HG03025 (cell line): Measurements from ENCODE around the gene CFAP46.

Experiments used
- ATAC-seq: cut with Tn5 transposase; IDR thresholded peaks from one replicate; pipeline ENCODE4 v1.9.1; 2021; ENCODE audit warnings: mild to moderate bottlenecking, moderate library complexity; ENCODE audit not compliant: unreplicated experiment, low FRiP score

The CFAP46 gene

GRCh38 chr10:132918617-132919373 is 23.6 kb downstream of the CFAP46 start:
- ATAC-seq = no peak

GRCh38 chr10:132918264-132918616 is 24.1 kb downstream of the CFAP46 start:
- no peak for ATAC-seq

GRCh38 chr10:132916956-132917666 is 25.3 kb downstream of the CFAP46 start:
- ATAC-seq = no peak

- ATAC-seq = no peak
These were observed 25.9 kb downstream of the CFAP46 start for GRCh38 chr10:132916421-132916841.

GRCh38 chr10:132915411-132915810 is 27.0 kb downstream of the CFAP46 start:
- no peak for ATAC-seq

- ATAC-seq = no peak
These were observed 27.6 kb downstream of the CFAP46 start for GRCh38 chr10:132914732-132915131.

GRCh38 chr10:132913559-132914115 is 28.7 kb downstream of the CFAP46 start:
- no peak for ATAC-seq

GRCh38 chr10:132912713-132913558 is 29.4 kb downstream of the CFAP46 start:
- no peak for ATAC-seq

GRCh38 chr10:132912225-132912712 is 30.1 kb downstream of the CFAP46 start:
- ATAC-seq = no peak

- ATAC-seq = no peak
These were observed 30.6 kb downstream of the CFAP46 start for GRCh38 chr10:132911786-132912097.

- no peak for ATAC-seq
These were observed 31.2 kb downstream of the CFAP46 start for GRCh38 chr10:132910901-132911785.

- no peak for ATAC-seq
These were observed 32.0 kb downstream of the CFAP46 start for GRCh38 chr10:132910186-132910880.

- no peak for ATAC-seq
These were observed 32.8 kb downstream of the CFAP46 start for GRCh38 chr10:132909491-132910071.

GRCh38 chr10:132908621-132909295 is 33.6 kb downstream of the CFAP46 start:
- ATAC-seq = no peak

GRCh38 chr10:132907821-132908620 is 34.3 kb downstream of the CFAP46 start:
- no peak for ATAC-seq

- ATAC-seq = no peak
These were observed 35.5 kb downstream of the CFAP46 start for GRCh38 chr10:132906836-132907235.

GRCh38 chr10:132906106-132906505 is 36.3 kb downstream of the CFAP46 start:
- ATAC-seq = no peak

GRCh38 chr10:132905661-132906060 is 36.7 kb downstream of the CFAP46 start:
- ATAC-seq = no peak
